Measurements from ENCODE around the gene PCGF1. TPM values are rescaled to one million over a fixed set of nuclear protein-coding genes. Genes with fewer than 3 reads are reported as not detected.

Gene PCGF1
- total and polyA plus RNA-seq, 2 of the 13 experiments (the other 11 are each of a cell fraction or from before 2014, with no cell fraction given) = 20.4 to 22.6 TPM

DNA sequence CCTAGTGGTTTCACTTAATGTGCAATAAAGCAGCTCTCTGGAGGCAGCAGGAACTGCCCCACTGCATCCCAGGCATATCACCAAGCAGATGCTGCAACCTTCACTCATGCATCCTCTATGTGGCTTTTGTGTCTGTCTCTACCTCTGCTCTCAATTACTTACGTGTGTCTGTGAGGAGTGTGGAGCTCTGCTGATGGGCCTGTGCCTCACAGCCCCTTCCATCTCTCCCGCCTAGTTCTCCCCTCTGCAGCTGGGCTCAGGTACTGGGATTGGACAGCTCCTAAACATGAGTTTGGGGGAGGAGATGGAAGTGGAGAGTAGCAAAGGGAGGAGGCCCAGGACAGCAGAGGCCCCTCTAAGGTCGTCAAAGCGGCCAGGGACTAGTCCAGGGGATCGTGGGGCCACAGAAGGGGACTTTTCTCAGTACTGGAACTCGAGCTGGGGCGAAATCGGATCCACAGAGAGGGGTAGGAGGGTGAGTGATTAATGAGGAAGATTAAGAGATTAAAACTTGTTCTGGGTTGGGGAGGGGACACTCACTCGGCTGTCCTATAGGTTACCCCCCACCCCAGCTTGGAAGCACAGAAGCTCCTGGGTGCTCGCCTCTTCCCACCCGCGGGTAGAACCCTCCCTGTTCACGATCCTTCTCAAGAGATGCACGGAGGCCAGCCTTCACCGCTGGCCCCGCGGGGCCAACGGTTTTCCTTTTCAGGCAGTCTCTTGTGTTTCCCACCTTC, 6.0 kb downstream of the PCGF1 start (continued):
- TF ChIP-seq, protein P1, sequence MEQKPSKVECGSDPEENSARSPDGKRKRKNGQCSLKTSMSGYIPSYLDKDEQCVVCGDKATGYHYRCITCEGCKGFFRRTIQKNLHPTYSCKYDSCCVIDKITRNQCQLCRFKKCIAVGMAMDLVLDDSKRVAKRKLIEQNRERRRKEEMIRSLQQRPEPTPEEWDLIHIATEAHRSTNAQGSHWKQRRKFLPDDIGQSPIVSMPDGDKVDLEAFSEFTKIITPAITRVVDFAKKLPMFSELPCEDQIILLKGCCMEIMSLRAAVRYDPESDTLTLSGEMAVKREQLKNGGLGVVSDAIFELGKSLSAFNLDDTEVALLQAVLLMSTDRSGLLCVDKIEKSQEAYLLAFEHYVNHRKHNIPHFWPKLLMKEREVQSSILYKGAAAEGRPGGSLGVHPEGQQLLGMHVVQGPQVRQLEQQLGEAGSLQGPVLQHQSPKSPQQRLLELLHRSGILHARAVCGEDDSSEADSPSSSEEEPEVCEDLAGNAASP (CRISPR knock-in tag; IDR thresholded peaks at IDR 0.05; ENCODE audit: borderline replicate concordance) = peak; percentile 14; the same call in 1 of the 2 replicates
- TF ChIP-seq XRCC5 (optimal IDR thresholded peaks at IDR 0.05; ENCODE audit: low read length) (peak; percentile 31), ZNF468 (CRISPR knock-in tag; IDR thresholded peaks at IDR 0.05) (no peak), ARID2 (CRISPR knock-in tag; IDR thresholded peaks at IDR 0.05; ENCODE audit: borderline replicate concordance) (0 out of 2 replicates have a peak, but pooled peaks have one; percentile 52), HOXD1 (CRISPR knock-in tag; IDR thresholded peaks at IDR 0.05) (0 out of 2 replicates have a peak, but pooled peaks have one; percentile 3), NAIF1 (CRISPR knock-in tag; IDR thresholded peaks at IDR 0.05; ENCODE audit: borderline replicate concordance) (no peak), ZNF615 (CRISPR knock-in tag; IDR thresholded peaks at IDR 0.05; ENCODE audit: borderline replicate concordance) (no peak), ZNF543 (CRISPR knock-in tag; IDR thresholded peaks at IDR 0.05) (no peak), YEATS4 (CRISPR knock-in tag; IDR thresholded peaks at IDR 0.05; ENCODE audit: borderline replicate concordance) (no peak), ZIK1 (CRISPR knock-in tag; IDR thresholded peaks at IDR 0.05; ENCODE audit: borderline replicate concordance, low read depth) (no peak), SMYD3 (CRISPR knock-in tag; IDR thresholded peaks at IDR 0.05) (0 out of 2 replicates have a peak, but pooled peaks have one; percentile 18), ARNTL (CRISPR knock-in tag; IDR thresholded peaks at IDR 0.05) (no peak), TIGD3 (CRISPR knock-in tag; IDR thresholded peaks at IDR 0.05; ENCODE audit: borderline replicate concordance) (no peak), LCORL (IDR thresholded peaks at IDR 0.05) (no peak), LCORL (CRISPR knock-in tag; IDR thresholded peaks at IDR 0.05) (peak; percentile 74; the same call in 1 of the 2 replicates), NFIB (CRISPR knock-in tag; IDR thresholded peaks at IDR 0.05; ENCODE audit: borderline replicate concordance) (no peak), TEAD3 (CRISPR knock-in tag; optimal IDR thresholded peaks at IDR 0.05; ENCODE audit: borderline replicate concordance) (peak; percentile 33), RFX1 (IDR thresholded peaks at IDR 0.05) (no peak), HNF4A (CRISPR knock-in tag; IDR thresholded peaks at IDR 0.05) (peak; percentile 24; the same call in 1 of the 2 replicates), ZBTB10 (CRISPR knock-in tag; IDR thresholded peaks at IDR 0.05; ENCODE audit: borderline replicate concordance) (no peak)
- TF ChIP-seq, protein P2, sequence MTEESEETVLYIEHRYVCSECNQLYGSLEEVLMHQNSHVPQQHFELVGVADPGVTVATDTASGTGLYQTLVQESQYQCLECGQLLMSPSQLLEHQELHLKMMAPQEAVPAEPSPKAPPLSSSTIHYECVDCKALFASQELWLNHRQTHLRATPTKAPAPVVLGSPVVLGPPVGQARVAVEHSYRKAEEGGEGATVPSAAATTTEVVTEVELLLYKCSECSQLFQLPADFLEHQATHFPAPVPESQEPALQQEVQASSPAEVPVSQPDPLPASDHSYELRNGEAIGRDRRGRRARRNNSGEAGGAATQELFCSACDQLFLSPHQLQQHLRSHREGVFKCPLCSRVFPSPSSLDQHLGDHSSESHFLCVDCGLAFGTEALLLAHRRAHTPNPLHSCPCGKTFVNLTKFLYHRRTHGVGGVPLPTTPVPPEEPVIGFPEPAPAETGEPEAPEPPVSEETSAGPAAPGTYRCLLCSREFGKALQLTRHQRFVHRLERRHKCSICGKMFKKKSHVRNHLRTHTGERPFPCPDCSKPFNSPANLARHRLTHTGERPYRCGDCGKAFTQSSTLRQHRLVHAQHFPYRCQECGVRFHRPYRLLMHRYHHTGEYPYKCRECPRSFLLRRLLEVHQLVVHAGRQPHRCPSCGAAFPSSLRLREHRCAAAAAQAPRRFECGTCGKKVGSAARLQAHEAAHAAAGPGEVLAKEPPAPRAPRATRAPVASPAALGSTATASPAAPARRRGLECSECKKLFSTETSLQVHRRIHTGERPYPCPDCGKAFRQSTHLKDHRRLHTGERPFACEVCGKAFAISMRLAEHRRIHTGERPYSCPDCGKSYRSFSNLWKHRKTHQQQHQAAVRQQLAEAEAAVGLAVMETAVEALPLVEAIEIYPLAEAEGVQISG (CRISPR knock-in tag; IDR thresholded peaks at IDR 0.05) = no peak
